PFSK-1 (cell line): Measurements from ENCODE around the gene TMEM182. TPM values are rescaled to one million over a fixed set of nuclear protein-coding genes. Genes with fewer than 3 reads are reported as not detected.

Experiments
- FOXP2 ChIP-seq: optimal IDR thresholded peaks from 2 replicates; pipeline ENCODE3; 2011; ENCODE audit warnings: borderline replicate concordance, control low read depth, inconsistent platforms; ENCODE audit not compliant: insufficient read depth; ENCODE audit errors: extremely low read length, extremely low read depth
- POLR2AphosphoS5 ChIP-seq: IDR thresholded peaks from 2 replicates; pipeline ENCODE4 v1.6.1; 2012; ENCODE audit warnings: low read depth, mild to moderate bottlenecking, control low read depth, low read length, moderate library complexity
- SIN3A ChIP-seq: IDR thresholded peaks from 2 replicates; pipeline ENCODE4 v1.6.1; 2012; ENCODE audit warnings: mild to moderate bottlenecking, low read length, moderate library complexity, borderline replicate concordance; ENCODE audit not compliant: insufficient read depth
- TAF1 ChIP-seq: IDR thresholded peaks from 2 replicates; pipeline ENCODE4 v1.6.1; 2012; ENCODE audit warnings: low read length, control low read depth, borderline replicate concordance; ENCODE audit not compliant: insufficient read depth
- polyA plus RNA-seq: library from polyadenylated mRNA; unstranded; fragments of >200 nt; gene quantifications from one replicate; pipeline ENCODE4 v1.2.1, GENCODE V29; 2012; ENCODE audit warnings: low read depth, missing spikeins; ENCODE audit not compliant: insufficient read length
- TF ChIP-seq, protein P1 (sequence below), 2 experiments: IDR thresholded peaks; 2 replicates each; pipeline versions ENCODE4 v1.6.1 to v1.8.0; 2011 to 2012; ENCODE audit warnings: low read depth in 2 of 2, low read length in 2 of 2, control low read depth in 1 of 2, inconsistent platforms in 1 of 2, mild to moderate bottlenecking in 1 of 2, moderate library complexity in 1 of 2; ENCODE audit not compliant: insufficient read depth in 1 of 2

TMEM182 gene, protein sequence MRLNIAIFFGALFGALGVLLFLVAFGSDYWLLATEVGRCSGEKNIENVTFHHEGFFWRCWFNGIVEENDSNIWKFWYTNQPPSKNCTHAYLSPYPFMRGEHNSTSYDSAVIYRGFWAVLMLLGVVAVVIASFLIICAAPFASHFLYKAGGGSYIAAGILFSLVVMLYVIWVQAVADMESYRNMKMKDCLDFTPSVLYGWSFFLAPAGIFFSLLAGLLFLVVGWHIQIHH
- 1.4 TPM for polyA plus RNA-seq

- TF ChIP-seq POLR2AphosphoS5 (no peak), SIN3A (no peak), FOXP2 (no peak), TAF1 (no peak)
- TF ChIP-seq, protein P1, sequence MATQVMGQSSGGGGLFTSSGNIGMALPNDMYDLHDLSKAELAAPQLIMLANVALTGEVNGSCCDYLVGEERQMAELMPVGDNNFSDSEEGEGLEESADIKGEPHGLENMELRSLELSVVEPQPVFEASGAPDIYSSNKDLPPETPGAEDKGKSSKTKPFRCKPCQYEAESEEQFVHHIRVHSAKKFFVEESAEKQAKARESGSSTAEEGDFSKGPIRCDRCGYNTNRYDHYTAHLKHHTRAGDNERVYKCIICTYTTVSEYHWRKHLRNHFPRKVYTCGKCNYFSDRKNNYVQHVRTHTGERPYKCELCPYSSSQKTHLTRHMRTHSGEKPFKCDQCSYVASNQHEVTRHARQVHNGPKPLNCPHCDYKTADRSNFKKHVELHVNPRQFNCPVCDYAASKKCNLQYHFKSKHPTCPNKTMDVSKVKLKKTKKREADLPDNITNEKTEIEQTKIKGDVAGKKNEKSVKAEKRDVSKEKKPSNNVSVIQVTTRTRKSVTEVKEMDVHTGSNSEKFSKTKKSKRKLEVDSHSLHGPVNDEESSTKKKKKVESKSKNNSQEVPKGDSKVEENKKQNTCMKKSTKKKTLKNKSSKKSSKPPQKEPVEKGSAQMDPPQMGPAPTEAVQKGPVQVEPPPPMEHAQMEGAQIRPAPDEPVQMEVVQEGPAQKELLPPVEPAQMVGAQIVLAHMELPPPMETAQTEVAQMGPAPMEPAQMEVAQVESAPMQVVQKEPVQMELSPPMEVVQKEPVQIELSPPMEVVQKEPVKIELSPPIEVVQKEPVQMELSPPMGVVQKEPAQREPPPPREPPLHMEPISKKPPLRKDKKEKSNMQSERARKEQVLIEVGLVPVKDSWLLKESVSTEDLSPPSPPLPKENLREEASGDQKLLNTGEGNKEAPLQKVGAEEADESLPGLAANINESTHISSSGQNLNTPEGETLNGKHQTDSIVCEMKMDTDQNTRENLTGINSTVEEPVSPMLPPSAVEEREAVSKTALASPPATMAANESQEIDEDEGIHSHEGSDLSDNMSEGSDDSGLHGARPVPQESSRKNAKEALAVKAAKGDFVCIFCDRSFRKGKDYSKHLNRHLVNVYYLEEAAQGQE (IDR thresholded peaks at IDR 0.05; ENCODE audit: insufficient read depth in 1 of 2, low read depth in 2 of 2, low read length in 2 of 2) = no peak
These were observed at the start of gene TMEM182 for GRCh38 chr2:102761763-102762162. Gene TMEM182 (plus strand): TSS chr2:102762031. CDS start chr2:102762218, 187 bp downstream.

- TF ChIP-seq POLR2AphosphoS5 (no peak), TAF1 (no peak), SIN3A (no peak), FOXP2 (no peak)
- TF ChIP-seq, protein P1 (IDR thresholded peaks at IDR 0.05; ENCODE audit: insufficient read depth in 1 of 2, low read depth in 2 of 2, low read length in 2 of 2) = no peak
These were observed 44.4 kb upstream of the TMEM182 start for GRCh38 chr2:102717308-102718018.

DNA sequence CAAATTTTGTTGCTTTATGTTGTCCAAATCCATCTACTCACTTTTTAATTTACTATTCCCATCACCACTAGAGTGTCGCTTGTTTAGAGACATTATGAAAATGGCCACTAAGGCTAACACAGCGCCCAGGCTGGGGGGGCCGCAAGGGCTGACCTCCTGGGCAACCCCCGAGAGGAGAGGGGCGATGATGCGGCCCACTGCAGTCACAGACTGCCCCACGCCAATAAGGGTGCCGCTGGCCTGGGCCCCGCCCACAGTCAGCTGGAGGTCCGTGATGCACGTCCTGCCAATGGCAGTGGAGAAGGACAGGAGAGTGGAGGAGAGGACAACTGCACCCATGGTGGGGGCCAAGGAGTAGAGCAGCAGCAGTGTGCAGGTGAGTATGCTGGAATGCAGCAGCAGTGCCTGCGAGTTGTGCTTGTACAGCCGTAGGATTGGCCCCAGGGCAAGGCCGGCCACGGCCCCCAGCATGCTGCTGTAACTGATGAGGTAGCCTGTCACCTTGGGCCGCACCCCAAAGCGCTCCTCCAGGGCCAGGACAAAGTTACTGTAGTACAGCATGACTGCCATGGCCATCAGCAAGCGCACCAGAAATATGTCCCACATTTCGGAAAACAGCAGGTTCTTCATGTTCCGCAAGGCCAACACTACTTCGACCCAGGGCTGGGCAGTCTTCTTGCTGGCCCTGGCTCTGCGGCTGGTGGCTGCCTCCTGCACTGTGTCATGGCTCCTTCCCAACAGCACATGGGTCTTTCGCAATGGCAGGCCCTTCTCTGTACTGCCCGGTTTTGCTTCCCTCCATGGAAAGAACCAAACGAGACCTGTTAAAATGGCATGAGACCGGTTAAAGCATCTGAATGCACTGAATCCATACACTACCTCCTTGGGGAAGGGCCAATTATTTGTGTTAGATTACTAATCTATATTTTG is 43.2 kb upstream of the TMEM182 start:
- no peak for TF ChIP-seq SIN3A
- TF ChIP-seq POLR2AphosphoS5 = no peak
- no peak for TF ChIP-seq TAF1
- TF ChIP-seq, protein P1 (IDR thresholded peaks at IDR 0.05; ENCODE audit: insufficient read depth in 1 of 2, low read depth in 2 of 2, low read length in 2 of 2) = no peak
- no peak for TF ChIP-seq FOXP2

- TF ChIP-seq POLR2AphosphoS5 = no peak
- no peak for TF ChIP-seq SIN3A
These were observed 37.8 kb upstream of the TMEM182 start for GRCh38 chr2:102724016-102724490.

DNA sequence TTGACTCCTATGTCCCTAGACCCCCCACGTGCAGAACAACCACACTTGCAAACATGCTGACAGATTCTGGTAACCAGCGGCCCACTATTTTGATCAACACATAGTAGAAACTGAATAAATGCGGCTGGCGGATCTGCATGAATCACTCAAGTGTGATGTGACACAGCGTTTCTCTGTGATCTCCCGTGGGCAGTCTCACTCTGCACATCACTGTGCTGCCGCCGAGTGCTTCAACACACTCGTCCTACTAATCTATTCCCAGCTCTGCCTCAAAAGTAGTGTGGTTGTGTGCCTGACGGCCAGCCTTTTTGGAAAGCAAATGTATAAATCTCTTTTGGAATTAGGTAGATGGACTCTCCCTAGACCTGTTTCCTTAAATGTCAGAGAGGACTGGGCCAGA is 37.3 kb upstream of the TMEM182 start:
- TF ChIP-seq, protein P1 (IDR thresholded peaks at IDR 0.05; ENCODE audit: insufficient read depth in 1 of 2, low read depth in 2 of 2, low read length in 2 of 2) = no peak
- TF ChIP-seq POLR2AphosphoS5 (no peak), SIN3A (no peak), TAF1 (no peak), FOXP2 (no peak)
